SK-N-MC (cell line): ENCODE measurements around the gene RHOC.
"Not testable (repeated sequence)": the region's sequence is repeated elsewhere in the genome, so short reads cannot be mapped to it uniquely, and the experiment has no call there.

ENCODE experiments used
- DNase-seq: peaks from one replicate; pipeline ENCODE4 v3.0.0-alpha.2; 2011; ENCODE audit warnings: low read depth, low spot score
- H3K27ac ChIP-seq: fragments of 200-600 bp; sonication (generic); 2 replicates; pipeline ENCODE4 v1.5.1; 2016; ENCODE audit warnings: mixed run types
- H3K36me3 ChIP-seq: fragments of 200-600 bp; sonication (generic); 2 replicates; pipeline ENCODE4 v1.6.1; 2017; ENCODE audit warnings: antibody characterized with exemption, low read length, mixed read lengths; ENCODE audit not compliant: insufficient read depth
- H3K4me3 ChIP-seq: fragments of 200-600 bp; sonication (generic); 2 replicates; pipeline ENCODE4 v1.5.1; 2016
- H3K9ac ChIP-seq: fragments of 200-600 bp; sonication (generic); 2 replicates; pipeline ENCODE4 v1.8.0; 2017; ENCODE audit warnings: mixed run types, mixed read lengths; ENCODE audit not compliant: insufficient read length
- H3K9me3 ChIP-seq: fragments of 200-600 bp; sonication (generic); 2 replicates; pipeline ENCODE4 v1.6.1; 2017; ENCODE audit warnings: low read depth, mild to moderate bottlenecking, antibody characterized with exemption, low read length, moderate library complexity, mixed read lengths
- EZH2 ChIP-seq: fragments of 200-600 bp; sonication (generic); IDR thresholded peaks from one replicate; pipeline ENCODE4 v1.6.1; 2017; ENCODE audit warnings: antibody characterized with exemption
- FOXP2 ChIP-seq: optimal IDR thresholded peaks from 2 replicates; pipeline ENCODE3; 2011; ENCODE audit warnings: mild to moderate bottlenecking, moderate library complexity; ENCODE audit not compliant: insufficient read depth; ENCODE audit errors: extremely low read length, control extremely low read depth
- POLR2AphosphoS5 ChIP-seq: IDR thresholded peaks from 2 replicates; pipeline ENCODE4 v1.6.1; 2012; ENCODE audit warnings: mild to moderate bottlenecking, low read depth, low read length, borderline replicate concordance

RHOC gene

DNA sequence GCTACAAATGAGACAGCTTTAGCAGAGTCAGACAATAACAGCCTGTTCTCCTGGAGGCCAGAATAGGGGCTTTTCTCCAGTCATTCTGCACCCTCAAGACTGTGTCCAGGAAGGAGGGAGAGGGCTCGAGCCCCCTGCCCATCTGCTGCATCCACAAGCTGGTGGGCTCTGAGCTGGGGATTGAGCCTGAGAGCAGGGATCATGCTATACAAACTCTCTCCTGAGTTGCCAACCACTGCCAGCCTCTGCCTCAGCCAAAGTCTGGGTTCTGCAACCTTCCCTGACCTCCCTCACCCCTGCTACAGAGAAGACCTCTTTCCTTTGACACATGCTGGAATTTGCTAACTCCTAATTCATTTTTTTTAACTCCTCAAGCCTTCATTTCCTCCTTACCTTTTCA lies 23.0 kb upstream of the RHOC start:
- H3K27ac ChIP-seq: no peak overlapping the region
- no peak overlapping the region for H3K9ac ChIP-seq
- H3K4me3 ChIP-seq: no peak overlapping the region
- no peaks in the 10 kb centered on the region for H3K9me3 ChIP-seq
- TF ChIP-seq POLR2AphosphoS5 (no peak), EZH2 (no peak), FOXP2 (no peak)
- no peak for DNase-seq
- no peaks in the 10 kb centered on the region for H3K36me3 ChIP-seq

DNA sequence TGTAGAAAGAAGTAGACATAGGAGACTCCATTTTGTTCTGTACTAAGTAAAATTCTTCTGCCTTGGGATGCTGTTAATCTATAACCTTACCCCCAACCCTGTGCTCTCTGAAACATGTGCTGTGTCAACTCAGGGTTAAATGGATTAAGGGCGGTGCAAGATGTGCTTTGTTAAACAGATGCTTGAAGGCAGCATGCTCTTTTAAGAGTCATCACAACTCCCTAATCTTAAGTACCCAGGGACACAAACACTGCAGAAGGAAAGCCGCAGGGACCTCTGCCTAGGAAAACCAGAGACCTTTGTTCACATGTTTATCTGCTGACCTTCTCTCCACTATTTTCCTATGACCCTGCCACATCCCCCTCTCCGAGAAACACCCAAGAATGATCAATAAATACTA lies 22.1 kb upstream of the RHOC start:
- not testable (repeated sequence) for H3K4me3 ChIP-seq, H3K9me3 ChIP-seq

DNA sequence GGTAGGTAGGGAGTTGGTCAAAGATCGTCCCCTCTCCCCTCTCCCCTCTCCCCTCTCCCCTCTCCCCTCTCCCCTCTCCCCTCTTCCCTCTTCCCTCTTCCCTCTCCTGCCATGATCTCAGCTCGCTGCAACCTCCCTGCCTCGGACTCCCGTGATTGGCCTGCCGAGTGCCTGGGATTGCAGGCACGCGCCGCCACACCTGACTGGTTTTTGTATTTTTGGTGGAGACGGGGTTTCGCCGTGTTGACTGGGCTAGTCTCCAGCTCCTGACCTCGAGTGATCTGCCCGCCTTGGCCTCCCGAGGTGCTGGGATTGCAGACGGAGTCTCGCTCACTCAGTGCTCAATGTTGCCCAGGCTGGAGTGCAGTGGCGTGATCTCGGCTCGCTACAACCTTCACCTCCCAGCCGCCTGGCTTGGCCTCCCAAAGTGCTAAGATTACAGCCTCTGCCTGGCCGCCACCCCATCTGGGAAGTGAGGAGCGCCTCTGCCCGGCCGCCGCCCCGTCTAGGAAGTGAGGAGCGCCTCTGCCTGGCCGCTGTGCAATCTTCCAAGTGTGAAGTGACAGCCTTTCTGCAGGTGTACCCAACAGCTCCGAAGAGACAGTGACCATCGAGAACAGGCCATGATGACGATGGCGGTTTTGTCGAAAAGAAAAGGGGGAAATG lies 21.5 kb upstream of the RHOC start:
- not testable (repeated sequence) for DNase-seq, H3K27ac ChIP-seq, H3K9ac ChIP-seq, H3K9me3 ChIP-seq, H3K36me3 ChIP-seq, H3K4me3 ChIP-seq

More for the DNA sequence above, 22.1 kb upstream of the RHOC start:
- not testable (repeated sequence) for H3K27ac ChIP-seq, H3K36me3 ChIP-seq, DNase-seq, H3K9ac ChIP-seq

DNA sequence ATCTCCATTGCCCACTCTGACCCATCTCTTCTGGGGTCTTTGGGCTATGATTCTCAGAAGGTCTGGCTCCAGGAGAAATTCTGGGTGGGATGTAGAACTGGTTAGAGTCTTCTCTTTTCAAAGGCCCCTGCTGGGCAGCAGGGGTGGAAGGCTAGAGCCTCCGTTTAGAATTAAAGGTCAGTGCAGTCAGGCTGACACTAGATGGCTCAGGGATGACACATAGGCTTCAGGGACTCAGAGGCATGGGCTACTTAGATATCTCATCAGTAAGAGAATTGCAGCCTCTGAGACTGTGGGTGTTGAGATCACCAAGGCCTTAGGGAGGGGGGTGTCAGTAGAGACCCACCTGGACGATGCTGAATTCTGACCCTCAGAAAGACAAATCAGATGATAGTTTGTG lies 20.8 kb upstream of the RHOC start:
- H3K9me3 ChIP-seq: no peaks in the 10 kb centered on the region
- no peak for TF ChIP-seq EZH2
- no peak for TF ChIP-seq POLR2AphosphoS5
- no peak for TF ChIP-seq FOXP2
- H3K36me3 ChIP-seq: no peaks in the 10 kb centered on the region
- no peak for DNase-seq
- H3K27ac ChIP-seq: no peak overlapping the region
- H3K9ac ChIP-seq: no peak overlapping the region
- no peak overlapping the region for H3K4me3 ChIP-seq

DNA sequence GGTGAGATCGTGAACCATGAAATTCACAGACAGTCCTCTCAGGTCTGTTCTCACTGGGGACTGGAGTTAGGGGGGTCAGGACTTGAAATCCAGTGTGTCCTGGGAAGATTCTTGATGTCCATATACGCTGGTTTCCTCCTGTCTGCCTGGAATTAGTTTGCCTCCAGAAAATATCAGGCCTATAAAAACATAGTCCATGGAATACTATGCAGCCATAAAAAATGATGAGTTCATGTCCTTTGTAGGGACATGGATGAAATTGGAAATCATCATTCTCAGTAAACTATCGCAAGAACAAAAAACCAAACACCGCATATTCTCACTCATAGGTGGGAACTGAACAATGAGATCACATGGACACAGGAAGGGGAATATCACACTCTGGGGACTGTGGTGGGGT lies 17.3 kb upstream of the RHOC start:
- H3K9me3 ChIP-seq, H3K9ac ChIP-seq, DNase-seq, H3K4me3 ChIP-seq, H3K36me3 ChIP-seq, H3K27ac ChIP-seq: not testable (repeated sequence)

DNA sequence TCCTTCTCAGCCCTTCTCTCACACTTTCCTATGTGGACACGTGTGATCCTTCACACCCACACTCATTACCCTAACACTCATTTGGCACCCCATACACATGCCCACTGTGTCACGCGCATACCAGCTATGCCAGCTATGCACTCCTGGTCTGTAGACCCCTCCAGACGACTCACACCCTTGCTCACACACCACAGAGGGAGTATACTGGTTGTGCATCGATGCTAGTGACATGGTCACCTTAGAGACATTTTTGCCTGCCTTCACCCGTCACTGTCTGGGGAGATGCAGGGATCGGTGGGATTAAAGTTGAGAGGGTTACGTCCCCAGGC lies 16.5 kb upstream of the RHOC start:
- no peak for TF ChIP-seq FOXP2
- TF ChIP-seq EZH2: no peak
- TF ChIP-seq POLR2AphosphoS5: no peak
- H3K9me3 ChIP-seq: no peaks in the 10 kb centered on the region
- H3K36me3 ChIP-seq: no peaks in the 10 kb centered on the region
- H3K27ac ChIP-seq: no peak overlapping the region
- no peak overlapping the region for H3K4me3 ChIP-seq
- no peak overlapping the region for H3K9ac ChIP-seq
- DNase-seq: no peak

DNA sequence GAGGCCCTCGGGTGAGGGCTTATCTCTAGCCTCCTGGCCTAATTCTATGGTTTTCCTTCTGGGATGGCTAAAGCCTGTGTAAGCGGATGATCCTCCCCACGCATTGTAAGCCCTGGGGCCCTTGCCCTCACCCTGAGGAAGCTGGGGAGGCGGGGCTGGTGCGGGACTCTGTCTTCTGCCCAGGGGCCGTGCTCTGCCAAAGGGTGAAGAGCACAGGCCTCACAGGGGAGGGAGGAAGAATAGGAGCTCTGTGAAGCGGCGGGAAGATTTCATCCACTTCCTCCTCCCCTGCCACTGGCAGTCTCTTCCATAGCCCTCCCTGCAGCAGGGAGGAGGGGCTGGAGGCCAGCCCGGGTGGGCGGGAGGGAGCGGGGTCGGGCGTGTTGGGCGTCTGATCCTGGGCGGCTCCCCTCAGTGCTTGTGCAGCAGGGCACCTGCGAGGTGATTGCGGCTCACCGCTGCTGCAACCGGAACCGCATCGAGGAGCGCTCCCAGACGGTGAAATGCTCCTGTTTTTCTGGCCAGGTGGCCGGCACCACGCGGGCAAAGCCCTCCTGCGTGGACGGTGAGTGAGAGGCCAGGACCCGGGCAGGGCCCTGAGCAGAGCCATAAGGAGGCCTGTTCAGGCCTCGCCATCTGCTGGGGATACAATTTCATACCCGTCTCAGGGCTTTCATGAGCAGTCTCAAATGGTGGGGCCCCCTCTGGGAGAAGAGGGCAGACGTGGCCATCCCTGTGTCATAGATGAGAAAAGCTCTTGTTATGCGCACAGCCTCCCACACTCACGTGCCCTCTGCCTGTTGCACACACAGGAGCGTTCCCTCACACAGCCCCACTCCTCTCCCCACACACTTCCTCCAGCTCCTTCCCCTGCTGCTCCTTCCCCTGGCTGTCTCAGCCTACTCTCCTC lies 15.9 kb upstream of the RHOC start:
- H3K9ac ChIP-seq: no peak overlapping the region
- DNase-seq: no peak

DNA sequence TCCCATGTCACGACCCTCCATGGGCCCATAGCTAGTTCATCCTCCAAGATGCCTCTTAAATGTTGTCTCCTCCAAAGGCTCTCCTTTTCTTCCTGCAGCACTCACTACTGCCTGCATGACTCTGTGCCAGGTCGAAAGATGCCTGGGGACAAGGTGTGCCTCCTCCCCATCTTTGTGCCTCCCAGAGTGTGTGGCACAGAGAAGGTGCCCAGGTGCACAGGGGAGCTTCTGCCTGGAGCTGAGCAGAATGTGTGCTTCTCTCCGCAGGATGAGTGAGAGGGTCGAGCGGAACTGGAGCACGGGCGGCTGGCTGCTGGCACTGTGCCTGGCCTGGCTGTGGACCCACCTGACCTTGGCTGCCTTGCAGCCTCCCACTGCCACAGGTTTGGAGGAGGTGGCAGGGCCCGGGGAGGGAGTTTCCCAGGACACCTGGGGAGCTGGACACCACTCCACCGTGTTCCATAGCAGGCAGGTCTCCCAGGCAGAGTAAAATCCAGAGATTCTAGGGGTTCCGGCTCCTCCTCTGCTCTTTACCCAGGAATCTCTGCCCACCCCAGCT lies 15.1 kb upstream of the RHOC start:
- Histone ChIP-seq H3K4me3 (no peak overlapping the region), H3K27ac (no peak overlapping the region), H3K9ac (no peak overlapping the region), H3K36me3 (no peaks in the 10 kb centered on the region), H3K9me3 (no peaks in the 10 kb centered on the region)
- TF ChIP-seq EZH2 (no peak), FOXP2 (no peak), POLR2AphosphoS5 (no peak)
- DNase-seq: no peak

More for the DNA sequence above, 15.9 kb upstream of the RHOC start:
- Histone ChIP-seq H3K36me3 (no peaks in the 10 kb centered on the region), H3K9me3 (no peaks in the 10 kb centered on the region), H3K4me3 (no peak overlapping the region), H3K27ac (no peak overlapping the region)
- TF ChIP-seq POLR2AphosphoS5 (no peak), FOXP2 (no peak), EZH2 (no peak)

DNA sequence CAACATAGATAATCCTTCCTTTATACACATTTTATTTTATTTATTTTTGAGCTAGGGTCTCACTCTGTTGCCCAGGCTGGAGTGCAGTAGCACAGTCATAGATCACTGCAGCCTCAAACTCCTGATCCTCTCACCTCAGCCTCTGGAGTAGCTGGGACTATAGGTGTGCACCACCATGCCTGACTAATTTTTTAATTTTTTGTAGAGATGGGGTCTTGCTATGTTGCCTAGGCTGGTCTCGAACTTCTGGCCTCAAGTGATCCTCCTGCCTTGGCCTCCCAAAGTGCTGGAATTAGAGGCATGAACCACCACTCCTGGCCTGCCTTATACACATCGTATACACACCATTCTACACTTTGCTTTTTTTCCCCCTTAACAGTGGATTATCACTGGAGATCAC lies 14.4 kb upstream of the RHOC start:
- H3K27ac ChIP-seq, H3K9ac ChIP-seq, H3K4me3 ChIP-seq, DNase-seq, H3K36me3 ChIP-seq, H3K9me3 ChIP-seq: not testable (repeated sequence)
